Measurements from ENCODE around the gene REV3L.
"Not testable (repeated sequence)": the region's sequence is repeated elsewhere in the genome, so short reads cannot be mapped to it uniquely, and the experiment has no call there.

Gene REV3L

DNA sequence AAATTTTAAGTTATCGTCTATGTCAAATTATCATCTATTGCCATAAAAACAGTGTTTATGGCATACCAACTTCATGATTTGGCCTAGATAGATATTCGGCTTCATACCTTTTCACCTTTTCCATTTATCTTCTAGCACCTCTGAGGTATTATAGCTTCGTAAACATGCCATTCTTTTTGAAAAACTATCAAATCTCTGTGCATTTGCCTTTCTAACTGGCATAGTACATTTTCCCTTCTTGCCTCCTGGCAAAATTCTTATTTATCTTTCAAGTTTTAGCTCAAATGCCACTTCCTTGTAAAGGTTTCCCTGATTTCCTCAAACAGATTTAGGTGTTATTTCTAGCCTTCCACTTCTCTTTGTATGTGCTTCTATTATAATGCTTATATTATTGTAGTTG, 7.0 kb upstream of the REV3L start:
- no peak for DNase-seq

DNA sequence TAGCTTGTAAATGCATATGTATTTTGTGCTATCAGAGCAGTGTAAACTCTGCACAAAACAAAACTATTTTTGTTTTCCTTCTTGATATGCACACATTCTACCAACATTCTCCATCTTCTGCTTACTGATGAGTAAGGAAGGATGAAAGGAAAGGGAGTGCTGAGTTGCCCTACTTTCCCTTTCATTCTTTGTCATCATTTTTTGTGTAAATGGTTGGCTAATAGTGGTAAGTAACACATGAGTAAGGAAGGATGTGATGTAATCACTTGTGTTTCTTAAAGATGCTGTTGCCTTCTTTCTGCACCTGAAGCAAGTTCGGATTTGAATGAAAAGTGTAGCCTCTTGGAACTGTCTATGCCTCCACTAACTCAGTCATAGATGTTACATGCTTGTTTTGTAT, 4.6 kb upstream of the REV3L start:
- DNase-seq: peak; percentile 90

DNA sequence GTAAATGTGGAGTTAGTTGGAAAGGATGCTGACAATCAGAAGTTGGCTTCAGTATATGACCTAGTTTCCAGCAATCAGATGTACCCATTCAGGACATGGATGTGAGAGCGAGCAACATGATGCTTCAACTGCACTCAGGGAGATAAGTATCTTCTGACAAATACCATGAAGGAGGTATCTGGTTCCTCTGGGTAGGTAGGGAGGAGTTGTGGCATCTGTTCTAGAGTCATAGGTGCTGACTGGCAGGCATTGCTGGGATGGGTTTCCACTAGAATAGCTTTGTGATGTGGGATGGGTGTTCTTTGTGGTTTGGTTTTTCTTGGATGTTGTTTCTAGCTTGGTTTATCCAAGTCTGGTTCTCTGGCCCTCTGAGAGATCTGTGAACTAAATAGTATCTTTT, 3.9 kb upstream of the REV3L start:
- DNase-seq: peak; percentile 68

DNA sequence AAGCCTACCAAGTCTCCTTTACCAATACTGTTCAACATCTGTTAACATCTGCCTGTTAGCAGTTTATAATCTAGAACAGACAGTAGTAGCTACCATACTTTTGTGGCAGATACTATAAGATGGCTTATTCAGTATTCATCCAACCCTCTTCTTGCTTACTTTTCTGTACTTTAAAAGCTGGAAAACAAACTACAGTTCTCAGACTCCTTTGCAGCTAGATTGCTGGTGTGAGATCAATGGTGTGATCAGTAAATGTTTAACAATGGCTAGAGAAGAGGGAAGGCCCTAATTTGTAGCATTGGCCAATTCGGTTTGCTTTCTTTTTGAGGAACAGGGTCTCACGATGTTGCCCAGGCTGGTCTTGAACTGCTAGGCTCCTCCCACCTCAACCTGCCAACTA, 3.5 kb upstream of the REV3L start:
- no peak for DNase-seq

DNA sequence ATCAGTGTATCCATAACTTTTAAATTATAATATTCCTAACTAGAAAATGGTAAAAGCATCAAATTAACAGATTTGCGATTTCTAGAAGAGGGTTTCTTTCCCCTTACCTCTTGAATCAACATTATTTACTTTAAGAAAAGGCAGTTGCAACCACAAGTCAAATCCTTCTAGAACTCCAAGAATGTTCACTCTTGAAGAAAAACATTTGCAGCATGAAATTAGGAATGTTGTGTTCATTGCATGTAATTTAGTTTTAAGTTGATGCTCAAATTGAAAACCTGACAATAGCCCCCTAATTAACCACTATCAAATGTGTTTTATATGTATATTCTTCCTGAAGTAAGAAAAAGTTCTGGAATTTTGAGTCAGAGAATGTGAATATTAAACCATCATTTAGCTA, 2.3 kb upstream of the REV3L start:
- no peak for DNase-seq

DNA sequence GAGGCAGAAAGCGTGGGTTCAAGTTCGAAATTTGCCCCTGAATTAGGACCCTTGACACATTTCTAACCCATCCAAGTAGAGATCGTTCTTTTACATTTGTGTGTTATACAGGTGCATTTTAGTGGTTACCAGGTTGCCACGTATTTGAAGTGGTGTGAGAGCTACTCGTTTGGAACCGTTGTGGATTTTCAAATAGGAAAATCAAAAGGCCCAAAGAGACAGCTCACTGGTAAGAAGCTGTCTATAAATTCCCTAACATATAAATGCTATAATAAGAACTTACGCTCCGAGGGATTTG, 1.6 kb upstream of the REV3L start:
- peak; percentile 25 for DNase-seq

DNA sequence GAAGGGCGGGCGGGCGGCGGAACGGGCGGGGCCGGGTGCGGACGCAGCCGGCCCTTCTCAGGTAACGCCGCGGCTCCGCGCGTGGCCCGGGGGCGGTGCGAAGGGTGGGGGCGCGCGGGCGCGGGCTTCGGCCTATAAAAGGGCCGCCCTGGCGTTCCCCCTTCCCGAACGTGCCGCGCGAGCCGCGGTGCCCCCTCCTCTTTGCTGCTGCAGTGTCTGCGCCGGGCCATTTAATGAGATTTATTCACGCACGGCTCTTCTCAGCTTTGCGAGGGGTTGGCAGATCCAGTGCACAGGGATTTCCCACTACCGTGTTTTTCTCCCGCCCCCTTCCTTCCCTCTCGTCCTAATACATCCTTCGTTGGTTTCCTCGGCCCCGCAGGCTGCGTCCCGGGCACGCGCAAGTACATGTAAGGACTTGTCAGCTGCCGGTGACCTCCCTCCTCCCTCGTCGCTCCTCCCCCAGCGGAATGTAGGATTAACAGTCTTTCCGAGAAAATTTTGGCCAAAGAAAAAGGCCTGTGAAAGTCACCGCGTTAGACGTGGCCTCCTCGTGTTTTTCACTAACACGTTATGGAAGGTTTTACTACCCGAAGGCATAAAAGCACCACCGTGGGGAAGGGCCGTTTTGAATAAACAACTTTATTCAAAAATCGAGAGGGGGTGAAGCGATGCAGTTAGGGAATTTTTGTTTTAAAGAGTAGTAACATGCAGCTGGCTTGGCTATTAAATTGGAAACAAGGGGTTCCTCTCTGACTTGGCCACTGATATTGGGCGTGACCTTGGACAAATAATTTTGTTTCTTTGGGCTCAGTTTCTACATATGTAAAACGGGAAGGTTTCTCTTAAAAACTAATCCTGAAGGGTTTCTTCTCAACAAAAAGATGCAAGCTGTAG, 966 bp upstream of the REV3L start:
- peak; percentile 92 for DNase-seq

DNA sequence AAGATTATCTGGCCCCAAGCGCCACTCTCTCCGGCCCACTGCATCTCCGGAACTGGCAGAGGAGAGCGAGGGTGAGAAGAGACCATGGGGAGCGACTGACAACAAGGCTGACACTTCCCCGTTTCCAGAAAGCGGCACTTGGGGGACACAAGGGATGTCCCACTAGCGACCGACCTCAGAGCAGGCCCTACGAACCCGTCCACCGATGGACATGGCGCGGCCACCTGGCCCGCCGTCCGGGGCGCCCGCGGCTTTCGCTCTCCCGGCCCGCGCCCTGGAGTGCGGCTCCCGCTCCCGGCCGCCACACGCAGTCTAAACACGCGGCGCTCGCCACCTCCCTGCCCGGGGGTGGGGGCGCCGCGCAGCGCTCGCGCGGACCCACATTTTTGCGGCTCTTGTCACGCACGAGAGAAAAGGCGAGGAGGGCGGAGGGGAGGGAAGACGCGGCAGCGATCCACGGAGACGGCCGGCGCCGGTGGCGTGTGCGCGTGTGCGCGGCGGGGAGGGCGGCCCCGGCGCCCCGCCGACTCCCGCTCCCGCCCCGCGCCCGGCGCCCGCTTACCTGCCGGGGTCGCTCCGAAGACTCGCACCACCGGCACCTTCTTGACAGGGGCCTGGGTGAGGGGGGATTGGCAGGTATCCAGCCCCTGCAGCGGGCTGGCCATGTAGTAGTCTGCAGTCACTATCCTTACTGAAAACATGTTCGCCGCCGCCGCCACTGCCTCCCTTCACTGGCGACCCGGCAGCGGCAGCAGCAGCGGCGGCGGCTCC, 645 bp downstream of the REV3L start:
- DNase-seq: peak; percentile 52

DNA sequence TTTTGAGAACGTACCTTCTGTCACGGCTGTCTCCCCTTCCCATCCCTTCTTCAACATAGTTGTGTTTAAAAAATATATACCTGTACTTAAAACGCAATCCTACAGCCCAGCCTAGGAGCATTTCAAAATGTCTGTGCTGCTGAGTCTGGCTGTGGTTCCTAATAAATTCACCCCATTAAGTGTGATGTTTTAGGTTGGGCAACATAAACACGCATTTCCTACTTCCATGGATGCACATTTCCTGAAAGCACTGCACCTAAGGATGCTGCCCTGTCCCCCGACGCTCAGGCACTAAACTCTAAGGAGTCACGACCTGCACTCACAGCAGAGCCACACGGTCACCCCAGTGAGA, 1.2 kb downstream of the REV3L start:
- no peak for DNase-seq

DNA sequence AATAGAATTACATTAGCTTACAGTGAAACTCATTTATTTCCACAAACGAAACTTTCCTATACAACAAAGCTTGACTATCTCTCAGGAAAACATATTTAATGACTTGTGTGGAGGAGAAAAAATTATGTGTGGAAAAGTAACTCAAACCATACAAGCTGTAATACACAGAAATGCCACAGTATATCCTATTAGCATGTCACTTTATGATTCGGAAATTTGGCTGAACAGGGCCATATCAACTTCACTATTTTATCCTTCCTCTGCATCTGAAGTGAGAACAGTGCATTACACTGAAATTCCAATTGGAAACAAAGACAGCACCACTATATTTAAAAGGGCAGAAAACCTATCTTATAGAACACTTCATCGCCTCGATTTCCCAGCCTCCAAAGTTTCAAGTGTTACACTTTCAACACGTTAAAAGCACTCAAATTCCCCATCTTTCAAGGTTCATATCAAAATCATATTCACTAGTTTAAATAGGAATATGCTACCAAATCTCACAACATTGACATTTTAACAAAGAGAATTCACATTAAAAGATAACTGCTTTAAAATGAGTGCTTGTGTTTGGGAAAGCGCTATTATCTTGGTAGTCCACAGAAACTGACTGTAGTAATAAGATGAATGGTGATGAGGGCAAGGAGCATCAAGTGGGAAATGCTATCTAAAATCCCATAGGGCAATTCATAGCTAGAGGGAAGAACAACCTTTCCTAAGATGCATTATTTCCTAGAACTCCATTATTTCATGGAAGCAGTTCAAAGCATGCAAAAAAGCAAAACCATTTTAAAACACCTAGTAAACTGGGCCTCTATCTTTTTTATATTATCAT, 1.8 kb downstream of the REV3L start:
- no peak for DNase-seq

DNA sequence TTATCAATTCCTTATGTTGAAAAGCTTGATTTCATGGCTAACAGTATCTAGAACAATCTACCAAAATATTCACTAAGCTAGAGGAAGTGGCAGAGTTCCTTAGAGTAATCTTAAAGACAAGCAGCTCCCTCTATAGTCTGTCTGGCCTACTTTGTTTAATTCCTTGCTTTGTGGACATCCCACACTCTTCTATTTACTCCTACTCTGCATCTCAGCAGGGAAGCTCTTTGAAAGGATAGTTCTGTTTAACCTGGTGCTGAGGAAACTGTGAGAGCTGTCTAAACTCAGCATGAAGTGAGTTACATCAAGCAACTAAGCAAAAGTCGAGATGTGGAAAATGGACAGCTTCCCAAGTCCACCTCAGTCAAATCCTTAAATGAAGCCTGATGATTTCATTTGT, 4.3 kb downstream of the REV3L start:
- peak; percentile 50 for DNase-seq

DNA sequence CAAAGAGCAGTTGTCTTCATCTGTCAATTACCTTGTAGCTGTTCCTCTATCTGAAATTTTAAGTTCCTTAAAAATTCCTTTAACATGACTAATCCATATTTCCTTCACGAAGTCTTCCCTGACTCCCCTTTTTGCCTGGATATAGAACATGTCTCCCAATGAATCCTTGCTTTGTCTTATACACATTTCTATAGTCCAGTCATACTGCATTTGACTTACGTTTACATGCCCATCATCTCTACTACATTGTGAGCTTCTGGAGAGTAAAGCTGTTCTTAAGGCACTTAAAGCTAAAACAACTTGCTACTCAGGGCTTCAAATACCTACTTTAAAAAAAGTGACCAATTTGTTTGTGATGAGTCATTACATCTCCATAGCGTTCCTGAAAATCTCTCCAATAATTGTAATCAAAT, 4.9 kb downstream of the REV3L start:
- no peak for DNase-seq

DNA sequence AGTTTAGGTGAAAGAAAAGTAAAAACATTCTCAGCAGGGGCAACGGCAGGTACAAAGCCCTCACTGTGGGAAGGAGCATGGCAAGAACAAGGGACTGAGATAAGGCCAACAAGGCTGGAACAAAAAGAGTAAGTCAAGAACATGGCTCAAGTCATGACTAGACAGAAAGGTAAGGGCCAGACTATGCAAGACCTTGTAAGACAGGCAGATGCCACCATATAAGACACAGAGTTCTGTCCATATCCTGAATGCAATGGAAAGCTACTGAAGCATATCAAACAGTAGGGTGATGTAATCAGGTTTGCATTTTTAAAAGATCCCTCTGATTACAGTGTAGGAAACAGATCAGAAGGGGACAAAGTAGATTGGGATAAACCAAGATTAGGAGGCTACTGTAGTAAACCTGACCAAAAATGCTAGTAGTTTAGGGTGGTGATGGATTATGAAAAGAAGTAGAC, 5.5 kb downstream of the REV3L start:
- no peak for DNase-seq

DNA sequence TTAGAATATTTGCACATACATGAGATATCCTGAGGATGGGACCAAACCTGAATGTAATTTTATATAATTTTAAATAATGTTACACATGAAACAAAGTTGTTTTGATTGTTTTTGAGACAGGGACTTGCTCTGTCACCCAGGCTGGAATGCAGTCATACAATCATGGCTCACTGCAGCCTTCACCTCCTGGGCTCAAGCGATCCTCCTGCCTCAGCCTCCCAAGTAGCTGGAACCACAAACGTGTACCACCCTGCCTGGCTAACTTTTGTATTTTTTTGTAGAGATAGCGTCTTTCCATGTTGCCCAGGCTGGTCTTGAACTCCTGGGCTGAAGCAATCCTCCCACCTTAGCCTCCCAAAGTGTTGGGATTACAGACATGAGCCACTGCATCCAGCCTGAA, 7.0 kb downstream of the REV3L start:
- DNase-seq: not testable (repeated sequence)

DNA sequence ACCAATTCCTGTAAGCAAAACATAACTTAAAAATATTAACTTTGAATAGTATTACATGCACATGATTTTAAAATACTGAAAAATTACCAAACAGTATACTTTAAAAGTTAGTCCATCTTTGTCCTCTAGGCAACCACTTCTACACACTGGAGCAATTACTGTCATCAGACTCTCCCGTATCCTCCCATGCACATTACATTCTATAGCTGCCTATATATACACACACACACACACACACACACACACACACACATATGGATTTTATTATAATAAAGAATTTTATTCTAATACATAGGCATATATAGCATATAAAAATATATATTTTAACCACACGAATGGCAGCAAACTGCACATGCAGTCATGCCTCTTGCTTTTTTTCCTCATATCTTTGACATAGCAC, 8.2 kb downstream of the REV3L start:
- DNase-seq: no peak

DNA sequence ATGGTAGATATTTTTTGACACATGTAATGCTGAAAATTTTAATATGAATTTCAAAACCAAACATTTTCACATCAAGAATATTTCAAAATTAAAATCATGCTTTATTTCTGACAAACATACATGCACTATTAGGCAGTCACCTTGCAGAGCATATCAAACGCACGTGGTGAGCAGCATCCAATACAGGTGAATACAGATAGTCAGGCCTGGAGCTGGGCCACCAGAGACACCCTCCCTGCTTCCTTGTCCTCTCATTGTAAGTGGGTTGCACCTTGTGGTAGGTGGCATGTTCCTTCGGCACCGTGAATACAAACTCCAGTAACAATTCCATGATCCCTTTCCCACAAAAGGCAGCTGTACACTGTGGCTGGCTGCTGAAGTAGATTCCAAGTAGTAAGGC, 8.9 kb downstream of the REV3L start:
- no peak for DNase-seq

DNA sequence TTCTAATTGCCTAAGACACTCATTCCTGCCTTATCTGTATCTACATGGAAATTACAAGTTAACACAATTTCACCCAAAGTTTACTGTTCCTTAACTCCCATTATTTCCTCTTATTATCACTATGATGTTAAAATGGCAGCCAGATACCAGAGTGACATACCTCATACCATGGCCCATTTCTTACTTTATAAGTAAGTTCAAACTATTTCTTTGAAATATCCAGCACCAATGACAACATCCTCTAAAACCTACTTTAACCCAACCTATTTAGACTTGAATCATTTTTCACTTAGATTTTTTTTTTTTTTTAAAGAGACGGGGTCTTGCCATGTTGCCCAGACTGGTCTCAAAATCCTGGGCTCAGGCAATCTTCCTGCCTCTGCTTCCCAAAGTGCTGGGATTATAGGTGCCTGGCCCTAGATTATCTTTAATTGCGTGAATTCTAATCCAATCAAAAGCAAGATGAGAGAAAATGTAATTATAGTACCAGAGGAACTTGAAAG, 10.0 kb downstream of the REV3L start:
- no peak for DNase-seq

DNA sequence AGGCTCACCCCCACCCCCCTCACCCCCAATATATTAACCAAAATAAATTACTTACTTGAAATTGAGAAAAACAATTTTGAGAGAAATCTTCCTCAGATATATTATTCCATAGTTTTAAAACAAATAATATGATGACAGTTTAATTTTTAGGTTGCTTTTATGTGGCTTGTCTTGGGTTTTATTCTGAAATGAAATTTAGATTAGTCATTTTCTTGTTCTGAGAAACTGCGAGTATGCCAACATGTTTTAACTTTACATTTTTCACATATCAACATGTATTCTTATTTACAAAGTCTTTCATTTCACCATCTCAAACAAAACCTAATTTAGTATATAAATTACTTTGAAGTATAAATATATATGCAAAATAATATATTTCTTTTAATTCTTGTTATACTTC, 11.1 kb downstream of the REV3L start:
- peak; percentile 6 for DNase-seq

DNA sequence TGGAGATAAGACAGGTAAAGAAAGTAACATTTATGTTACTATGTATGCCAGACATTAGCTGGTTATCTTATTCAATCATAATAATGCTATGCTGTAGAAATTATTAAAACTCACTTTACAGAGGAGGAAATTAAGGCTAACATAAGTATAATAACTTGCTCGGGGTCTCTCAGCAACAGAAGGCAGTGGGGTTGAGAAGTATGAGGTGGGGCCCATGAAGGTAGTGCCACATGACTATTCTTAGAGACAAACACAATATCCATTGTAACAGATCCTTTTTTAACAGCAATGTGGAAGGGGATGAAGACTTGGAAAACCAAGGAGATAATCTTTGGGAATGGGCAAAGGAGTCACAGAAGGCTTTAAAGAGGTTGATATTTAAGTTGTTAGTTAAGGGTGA, 11.5 kb downstream of the REV3L start:
- DNase-seq: no peak

DNA sequence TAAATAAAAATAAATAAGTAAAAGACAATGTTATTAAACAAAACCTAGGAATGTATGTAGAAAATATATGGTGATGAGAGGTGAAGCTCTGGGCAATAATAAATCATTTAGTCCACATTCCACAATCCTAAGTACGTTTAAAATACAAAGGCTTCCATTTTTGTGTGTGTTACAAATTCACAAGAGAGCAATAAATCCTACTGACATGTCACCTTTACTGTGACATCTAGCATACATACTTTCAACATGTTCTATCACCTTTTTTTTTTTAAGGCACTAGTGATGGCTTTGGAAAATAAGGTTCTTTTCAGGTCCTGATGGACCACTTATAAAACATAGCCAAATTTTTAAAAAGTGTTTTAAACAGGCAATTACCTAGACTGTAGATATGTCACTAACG, 12.0 kb downstream of the REV3L start:
- DNase-seq: no peak

DNA sequence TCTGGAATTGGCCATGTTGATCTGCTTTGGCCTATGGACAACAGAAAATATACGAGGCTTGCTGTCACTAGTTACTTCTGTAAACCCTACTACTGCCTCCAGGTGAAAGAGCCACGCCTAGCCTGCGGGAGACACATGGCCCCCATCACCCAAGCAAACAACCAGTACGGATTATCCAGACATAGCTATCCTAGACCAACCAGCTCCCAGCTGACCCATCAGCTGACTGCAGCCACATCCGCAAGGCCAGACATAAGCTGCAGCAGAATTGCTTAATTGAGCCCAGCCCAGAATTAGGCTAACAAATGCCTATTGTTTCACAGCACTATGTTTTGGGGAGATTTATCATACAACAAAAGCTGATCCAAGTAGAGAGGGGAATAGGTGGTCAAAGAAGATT, 13.5 kb downstream of the REV3L start:
- DNase-seq: no peak

DNA sequence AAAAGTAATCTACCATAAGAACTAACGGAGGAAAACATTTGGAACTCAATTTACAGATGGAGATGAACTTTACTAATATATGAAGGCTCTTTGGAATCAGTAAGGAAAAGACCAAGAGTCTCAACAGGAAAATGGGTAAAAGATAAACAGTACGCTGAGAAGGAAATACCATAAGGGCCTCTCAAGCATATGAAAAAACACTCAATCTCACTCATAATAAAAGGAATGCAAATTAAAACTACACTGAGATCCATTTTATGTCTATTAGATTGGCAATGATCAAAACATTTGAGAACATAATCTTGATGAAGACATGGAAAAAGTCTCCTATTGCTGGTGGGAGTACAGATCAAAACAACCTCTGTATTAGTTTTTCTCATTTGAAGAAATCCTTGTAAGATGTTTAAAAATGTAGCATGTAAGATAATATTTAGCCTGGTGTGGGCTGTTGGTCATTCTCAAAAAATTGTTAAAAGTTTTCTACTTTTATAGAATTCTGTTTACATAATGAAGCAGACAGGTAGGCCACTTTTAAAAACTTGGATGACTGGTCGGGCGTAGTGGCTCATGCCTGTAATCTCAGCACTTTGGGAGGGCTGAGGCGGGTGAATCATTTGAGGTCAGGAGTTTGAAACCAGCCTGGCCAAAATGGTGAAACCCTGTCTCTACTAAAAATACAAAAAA, 14.5 kb downstream of the REV3L start:
- peak; percentile 24 for DNase-seq

DNA sequence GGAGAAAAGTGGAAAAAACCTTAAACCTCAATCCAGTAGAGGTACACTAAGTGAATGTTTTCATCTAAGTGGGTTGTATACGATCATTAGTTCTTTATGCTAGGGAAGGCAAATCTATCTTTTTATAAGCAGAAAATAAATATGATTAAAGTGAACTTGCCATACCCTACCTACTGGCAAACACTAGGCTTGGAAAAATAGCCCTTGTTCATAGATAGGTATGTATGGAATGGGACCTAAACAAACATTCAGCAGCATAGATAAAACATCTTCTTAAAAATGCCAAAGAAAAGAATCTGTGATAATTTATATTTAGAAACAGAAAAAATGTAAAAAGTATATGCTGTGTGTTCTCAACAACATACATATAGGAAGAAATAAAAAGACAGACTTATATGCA, 18.8 kb downstream of the REV3L start:
- DNase-seq: no peak

Data from activated CD4-positive, alpha-beta T cell treated with anti-CD3 and anti-CD28 coated beads, Interleukin-10, Interleukin-2, amounts not matched to agents 100 ng/mL and 50 ng/mL, durations not matched to agents 16 hours and 8 hours (primary cell).